Panc1 (cell line): Measurements from ENCODE around the gene DNAAF5. TPM values are rescaled to one million over a fixed set of nuclear protein-coding genes. Genes with fewer than 3 reads are reported as not detected.

Experiments
- ATAC-seq: fragments of 200-7000 bp; cut with Tn5 transposase; 2 replicates; pipeline ENCODE4 v1.9.1; 2020; ENCODE audit warnings: mild to moderate bottlenecking, moderate library complexity
- BruUV-seq: library from RNA; stranded (reverse); fragments of 400-500 nt; replicated peaks from 2 replicates; lab custom pipeline; 2021; lab: Mats Ljungman, UMichigan
- CTCF ChIA-PET: fragments of 300-600 bp; sonication (Branson Sonifier 250); formaldehyde crosslinking; loops from one replicate; lab custom pipeline; 2022; ENCODE audit warnings: antibody characterized with exemption; lab: Charles Lee
- POLR2A ChIA-PET: fragments of 300-600 bp; sonication (Branson Sonifier 250); formaldehyde crosslinking; loops from one replicate; lab custom pipeline; 2022; ENCODE audit warnings: antibody characterized with exemption; lab: Charles Lee
- DNase-seq: peaks from one replicate; pipeline ENCODE4 v3.0.0-alpha.2; 2010; ENCODE audit warnings: low read depth, low spot score
- H3K27ac ChIP-seq: 2 replicates; pipeline ENCODE4 v1.5.1; 2011; ENCODE audit warnings: mild to moderate bottlenecking, low read length, inconsistent platforms
- H3K27me3 ChIP-seq: fragments of 200-500 bp; sonication (Bioruptor generic); 2 replicates; pipeline ENCODE4 v1.6.0; 2014; ENCODE audit warnings: low read length, inconsistent platforms; ENCODE audit not compliant: control insufficient read depth, insufficient read depth
- H3K36me3 ChIP-seq: fragments of 200-500 bp; sonication (Bioruptor generic); 2 replicates; pipeline ENCODE4 v1.5.1; 2014; ENCODE audit warnings: inconsistent platforms, mild to moderate bottlenecking, low read length, moderate library complexity; ENCODE audit not compliant: control insufficient read depth, insufficient read depth
- H3K4me1 ChIP-seq: 2 replicates; pipeline ENCODE4 v1.5.1; 2011; ENCODE audit warnings: inconsistent platforms, mild to moderate bottlenecking, low read length, moderate library complexity; ENCODE audit not compliant: control insufficient read depth, insufficient read depth
- H3K4me3 ChIP-seq, 2 experiments: 2 replicates each; pipeline ENCODE4 v1.5.1; 2011 to 2012; ENCODE audit warnings: low read depth in 2 of 2, low read length in 2 of 2, mild to moderate bottlenecking in 2 of 2, inconsistent platforms in 1 of 2, moderate library complexity in 1 of 2
- H3K9me3 ChIP-seq: fragments of 200-500 bp; sonication (Bioruptor generic); 2 replicates; pipeline ENCODE4 v1.5.1; 2014; ENCODE audit warnings: low read depth, mild to moderate bottlenecking, inconsistent platforms, low read length, moderate library complexity; ENCODE audit not compliant: control insufficient read depth, insufficient read depth
- POLR2AphosphoS5 ChIP-seq: IDR thresholded peaks from 2 replicates; pipeline ENCODE4 v1.6.1; 2012; ENCODE audit warnings: mild to moderate bottlenecking, low read depth, low read length, moderate library complexity
- SIN3A ChIP-seq: IDR thresholded peaks from 2 replicates; pipeline ENCODE4 v1.6.1; 2012; ENCODE audit warnings: low read depth, mild to moderate bottlenecking, low read length, moderate library complexity, borderline replicate concordance; ENCODE audit not compliant: insufficient read depth
- TCF7L2 ChIP-seq: IDR thresholded peaks from 2 replicates; pipeline ENCODE4 v1.6.1; 2011; ENCODE audit warnings: mild to moderate bottlenecking, low read depth, low read length, inconsistent platforms
- in situ Hi-C: cut with HindIII; loops from 2 replicates; pipeline ENCODE4 v1.10.0; 2016; ENCODE audit warnings: low sequenced_read_pairs, low pct_unique_long_range_greater_than_20kb
- intact Hi-C: fragments of 100-400 bp; cut with micrococcal nuclease; formaldehyde crosslinking; loops from one replicate; pipeline ENCODE4 v1.10.0; 2022; ENCODE audit not compliant: unreplicated experiment
- total RNA-seq: library from RNA; stranded (reverse); gene quantifications from one replicate; pipeline ENCODE4 v1.2.1, GENCODE V29; 2021; ENCODE audit not compliant: unreplicated experiment
- TF ChIP-seq, protein P1 (sequence below): fragments of 450-650 bp; IDR thresholded peaks from 2 replicates; pipeline ENCODE4 v1.5.1; 2017; ENCODE audit warnings: mild to moderate bottlenecking
- TF ChIP-seq, protein P2 (sequence below), 2 experiments: IDR thresholded peaks; 2 replicates each; pipeline ENCODE4 v1.6.1; 2011 to 2012; ENCODE audit warnings: low read depth in 2 of 2, control low read depth in 1 of 2, low read length in 1 of 2, mild to moderate bottlenecking in 1 of 2, moderate library complexity in 1 of 2; ENCODE audit not compliant: insufficient read depth in 1 of 2

Gene DNAAF5
- total RNA-seq, 1 experiment from 2014 or later, result 79.5 TPM

DNA sequence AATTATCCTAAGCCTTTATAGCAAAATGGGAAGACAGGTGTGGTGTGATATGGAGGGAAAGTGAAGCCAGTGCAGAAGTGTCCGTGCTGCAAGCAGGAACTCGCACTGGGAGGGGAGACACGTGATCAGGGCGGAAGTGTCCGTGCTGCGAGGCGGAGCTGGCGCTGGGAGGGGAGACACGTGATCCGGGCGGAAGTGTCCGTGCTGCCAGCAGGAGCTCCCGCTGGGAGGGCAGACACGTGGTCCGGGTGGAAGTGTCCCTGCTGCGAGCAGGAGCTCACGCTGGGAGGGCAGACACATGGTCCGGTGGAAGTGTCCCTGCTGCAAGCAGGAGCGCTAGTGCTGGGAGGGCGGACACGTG, 41.1 kb downstream of the DNAAF5 start:
- POLR2A ChIA-PET, result interaction anchor here (0.7 kb wide), 1 partner anchor 248 kb away, joined by 3 read pairs; no protein-coding TSS in a partner anchor
- ATAC-seq (no peak), DNase-seq (no peak)
- Histone ChIP-seq H3K9me3 (no peaks in the 10 kb centered on the region), H3K27ac (no peak overlapping the region), H3K36me3 (peaks cover 14% of the 10 kb centered on the region), H3K4me1 (0 out of 2 replicates have a peak, but pooled peaks cover 3% of the 10 kb centered on the region), H3K27me3 (no peaks in the 10 kb centered on the region), H3K4me3 (peak overlapping the region in 1 of 2 experiments; percentile 15; a peak in 1 of 4 replicates)
- TF ChIP-seq, protein P1, sequence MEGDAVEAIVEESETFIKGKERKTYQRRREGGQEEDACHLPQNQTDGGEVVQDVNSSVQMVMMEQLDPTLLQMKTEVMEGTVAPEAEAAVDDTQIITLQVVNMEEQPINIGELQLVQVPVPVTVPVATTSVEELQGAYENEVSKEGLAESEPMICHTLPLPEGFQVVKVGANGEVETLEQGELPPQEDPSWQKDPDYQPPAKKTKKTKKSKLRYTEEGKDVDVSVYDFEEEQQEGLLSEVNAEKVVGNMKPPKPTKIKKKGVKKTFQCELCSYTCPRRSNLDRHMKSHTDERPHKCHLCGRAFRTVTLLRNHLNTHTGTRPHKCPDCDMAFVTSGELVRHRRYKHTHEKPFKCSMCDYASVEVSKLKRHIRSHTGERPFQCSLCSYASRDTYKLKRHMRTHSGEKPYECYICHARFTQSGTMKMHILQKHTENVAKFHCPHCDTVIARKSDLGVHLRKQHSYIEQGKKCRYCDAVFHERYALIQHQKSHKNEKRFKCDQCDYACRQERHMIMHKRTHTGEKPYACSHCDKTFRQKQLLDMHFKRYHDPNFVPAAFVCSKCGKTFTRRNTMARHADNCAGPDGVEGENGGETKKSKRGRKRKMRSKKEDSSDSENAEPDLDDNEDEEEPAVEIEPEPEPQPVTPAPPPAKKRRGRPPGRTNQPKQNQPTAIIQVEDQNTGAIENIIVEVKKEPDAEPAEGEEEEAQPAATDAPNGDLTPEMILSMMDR, result no peak
- TF ChIP-seq POLR2AphosphoS5 (no peak), SIN3A (no peak), TCF7L2 (no peak)
- TF ChIP-seq, protein P2, sequence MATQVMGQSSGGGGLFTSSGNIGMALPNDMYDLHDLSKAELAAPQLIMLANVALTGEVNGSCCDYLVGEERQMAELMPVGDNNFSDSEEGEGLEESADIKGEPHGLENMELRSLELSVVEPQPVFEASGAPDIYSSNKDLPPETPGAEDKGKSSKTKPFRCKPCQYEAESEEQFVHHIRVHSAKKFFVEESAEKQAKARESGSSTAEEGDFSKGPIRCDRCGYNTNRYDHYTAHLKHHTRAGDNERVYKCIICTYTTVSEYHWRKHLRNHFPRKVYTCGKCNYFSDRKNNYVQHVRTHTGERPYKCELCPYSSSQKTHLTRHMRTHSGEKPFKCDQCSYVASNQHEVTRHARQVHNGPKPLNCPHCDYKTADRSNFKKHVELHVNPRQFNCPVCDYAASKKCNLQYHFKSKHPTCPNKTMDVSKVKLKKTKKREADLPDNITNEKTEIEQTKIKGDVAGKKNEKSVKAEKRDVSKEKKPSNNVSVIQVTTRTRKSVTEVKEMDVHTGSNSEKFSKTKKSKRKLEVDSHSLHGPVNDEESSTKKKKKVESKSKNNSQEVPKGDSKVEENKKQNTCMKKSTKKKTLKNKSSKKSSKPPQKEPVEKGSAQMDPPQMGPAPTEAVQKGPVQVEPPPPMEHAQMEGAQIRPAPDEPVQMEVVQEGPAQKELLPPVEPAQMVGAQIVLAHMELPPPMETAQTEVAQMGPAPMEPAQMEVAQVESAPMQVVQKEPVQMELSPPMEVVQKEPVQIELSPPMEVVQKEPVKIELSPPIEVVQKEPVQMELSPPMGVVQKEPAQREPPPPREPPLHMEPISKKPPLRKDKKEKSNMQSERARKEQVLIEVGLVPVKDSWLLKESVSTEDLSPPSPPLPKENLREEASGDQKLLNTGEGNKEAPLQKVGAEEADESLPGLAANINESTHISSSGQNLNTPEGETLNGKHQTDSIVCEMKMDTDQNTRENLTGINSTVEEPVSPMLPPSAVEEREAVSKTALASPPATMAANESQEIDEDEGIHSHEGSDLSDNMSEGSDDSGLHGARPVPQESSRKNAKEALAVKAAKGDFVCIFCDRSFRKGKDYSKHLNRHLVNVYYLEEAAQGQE (IDR thresholded peaks at IDR 0.05; ENCODE audit: insufficient read depth in 1 of 2, low read depth in 2 of 2, low read length in 1 of 2), result no peak
- in situ Hi-C loops, result no loop called here
- BruUV-seq, result no TSS peak
- intact Hi-C loops, result no loop called here
- CTCF ChIA-PET, result no interaction called here

DNA sequence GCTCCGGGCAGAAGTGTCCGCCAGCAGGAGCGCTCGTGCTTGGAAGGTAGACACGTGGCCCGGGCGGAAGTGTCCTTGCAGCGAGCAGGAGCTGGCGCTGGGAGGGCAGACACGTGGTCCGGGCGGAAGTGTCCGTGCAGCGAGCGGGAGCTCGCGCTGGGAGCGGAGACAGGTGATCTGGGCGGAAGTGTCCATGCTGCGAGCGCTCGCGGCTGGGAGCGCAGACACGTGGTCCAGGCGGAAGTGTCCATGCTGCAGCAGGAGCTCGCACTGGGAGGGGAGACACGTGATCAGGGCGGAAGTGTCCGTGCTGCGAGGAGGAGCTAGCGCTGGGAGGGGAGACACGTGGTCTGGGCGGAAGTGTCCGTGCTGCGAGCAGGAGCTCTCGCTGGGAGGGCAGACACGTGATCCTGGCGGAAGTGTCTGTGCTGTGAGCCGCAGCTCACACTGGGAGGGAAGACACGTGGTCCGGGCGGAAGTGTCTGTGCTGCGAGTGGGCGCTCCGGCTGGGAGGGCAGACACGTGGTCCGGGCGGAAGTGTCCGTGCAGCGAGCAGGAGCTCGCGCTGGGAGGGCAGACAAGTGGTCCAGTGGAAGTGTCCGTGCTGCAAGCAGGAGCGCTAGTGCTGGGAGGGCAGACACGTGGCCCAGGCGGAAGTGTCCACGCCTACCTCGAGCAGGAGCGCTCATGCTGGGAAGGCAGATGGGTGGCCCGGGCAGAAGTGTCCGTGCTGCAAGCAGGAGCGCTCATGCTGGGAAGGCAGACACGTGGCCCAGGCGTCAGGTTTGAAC, 41.6 kb downstream of the DNAAF5 start:
- Histone ChIP-seq H3K27ac (no peak overlapping the region), H3K27me3 (no peaks in the 10 kb centered on the region), H3K4me1 (0 out of 2 replicates have a peak, but pooled peaks cover 3% of the 10 kb centered on the region), H3K4me3 (peak overlapping the region in 1 of 2 experiments; percentile 15; a peak in 1 of 4 replicates), H3K9me3 (no peaks in the 10 kb centered on the region), H3K36me3 (peaks cover 14% of the 10 kb centered on the region)
- in situ Hi-C loops (no loop called here), intact Hi-C loops (no loop called here)
- TF ChIP-seq POLR2AphosphoS5, result no peak
- TF ChIP-seq, protein P1, result no peak
- TF ChIP-seq TCF7L2, result no peak
- TF ChIP-seq, protein P2 (IDR thresholded peaks at IDR 0.05; ENCODE audit: insufficient read depth in 1 of 2, low read depth in 2 of 2, low read length in 1 of 2), result no peak
- no peak for TF ChIP-seq SIN3A
- BruUV-seq, result no TSS peak
- ChIA-PET POLR2A (interaction anchor here (0.7 kb wide), 2 partner anchors 26 to 249 kb away, joined by 3 to 8 read pairs; no protein-coding TSS in a partner anchor), CTCF (interaction anchor here (0.6 kb wide), 1 partner anchor 40 kb away, joined by 8 read pairs; no protein-coding TSS in a partner anchor)
- DNase-seq (no peak), ATAC-seq (no peak)
